Parathyroid adenoma (tissue), 2 donors: ENCODE results near the gene C16orf95.

Experiments
- H2AFZ ChIP-seq: fragments of 300-600 bp; sonication (generic); one replicate; pipeline ENCODE4 v1.7.0; 2017; ENCODE audit warnings: antibody characterized with exemption, mild to moderate bottlenecking
- H3K27ac ChIP-seq: fragments of 300-600 bp; sonication (generic); one replicate; pipeline ENCODE4 v1.7.0; 2017
- H3K27me3 ChIP-seq: fragments of 300-600 bp; sonication (generic); one replicate; pipeline ENCODE4 v1.7.0; 2017; ENCODE audit warnings: low read length; ENCODE audit not compliant: control insufficient read depth, insufficient read depth
- H3K36me3 ChIP-seq: fragments of 300-600 bp; sonication (generic); one replicate; pipeline ENCODE4 v1.7.0; 2017; ENCODE audit warnings: low read length; ENCODE audit not compliant: control insufficient read depth, insufficient read depth
- H3K4me1 ChIP-seq: fragments of 300-600 bp; sonication (generic); one replicate; pipeline ENCODE4 v1.7.0; 2017; ENCODE audit warnings: control low read depth
- H3K4me2 ChIP-seq: fragments of 300-600 bp; sonication (generic); one replicate; pipeline ENCODE4 v1.7.0; 2017; ENCODE audit warnings: low read length
- H3K4me3 ChIP-seq: fragments of 300-600 bp; sonication (generic); one replicate; pipeline ENCODE4 v1.7.0; 2017; ENCODE audit warnings: low read depth, low read length
- H3K79me2 ChIP-seq: fragments of 300-600 bp; sonication (generic); one replicate; pipeline ENCODE4 v1.7.0; 2017; ENCODE audit warnings: control low read depth
- H3K9ac ChIP-seq: fragments of 300-600 bp; sonication (generic); one replicate; pipeline ENCODE4 v1.7.0; 2017; ENCODE audit warnings: mild to moderate bottlenecking
- H3K9me3 ChIP-seq: fragments of 300-600 bp; sonication (generic); one replicate; pipeline ENCODE4 v1.7.0; 2017; ENCODE audit warnings: low read length; ENCODE audit not compliant: control insufficient read depth
- TF ChIP-seq, protein P1 (sequence below): fragments of 300-600 bp; sonication (generic); IDR thresholded peaks from one replicate; pipeline ENCODE4 v1.7.0; 2017; ENCODE audit warnings: antibody characterized with exemption, mild to moderate bottlenecking
- donor health status: primary hyperparathyroidism.

Gene C16orf95

DNA sequence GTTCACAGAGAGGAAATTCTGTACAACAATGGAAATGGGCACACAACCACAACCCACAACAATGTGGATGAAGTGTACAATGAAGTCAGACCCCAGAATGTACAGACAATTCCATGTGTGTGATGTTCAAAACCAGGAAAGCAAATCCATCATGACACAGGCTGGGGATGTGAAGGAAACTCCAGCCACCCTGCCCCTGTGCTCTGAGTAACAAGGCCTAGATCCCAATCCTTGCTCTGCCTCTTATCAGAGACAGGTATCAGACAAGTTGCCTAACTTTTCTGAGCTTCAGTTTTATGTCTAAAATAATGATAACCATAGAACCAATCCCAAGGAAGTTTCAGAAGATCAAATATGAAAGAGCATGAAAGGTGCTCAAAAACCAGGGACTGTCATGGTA is 1.8 kb upstream of the C16orf95 start:
- peaks cover 10% of the 10 kb centered on the region for H3K4me1 ChIP-seq
- H3K9me3 ChIP-seq, result no peaks in the 10 kb centered on the region
- no peak overlapping the region for H3K9ac ChIP-seq
- H3K4me3 ChIP-seq, result no peak overlapping the region
- H3K36me3 ChIP-seq, result no peaks in the 10 kb centered on the region
- no peaks in the 10 kb centered on the region for H3K27me3 ChIP-seq
- no peak overlapping the region for H3K27ac ChIP-seq
- TF ChIP-seq, protein P1, sequence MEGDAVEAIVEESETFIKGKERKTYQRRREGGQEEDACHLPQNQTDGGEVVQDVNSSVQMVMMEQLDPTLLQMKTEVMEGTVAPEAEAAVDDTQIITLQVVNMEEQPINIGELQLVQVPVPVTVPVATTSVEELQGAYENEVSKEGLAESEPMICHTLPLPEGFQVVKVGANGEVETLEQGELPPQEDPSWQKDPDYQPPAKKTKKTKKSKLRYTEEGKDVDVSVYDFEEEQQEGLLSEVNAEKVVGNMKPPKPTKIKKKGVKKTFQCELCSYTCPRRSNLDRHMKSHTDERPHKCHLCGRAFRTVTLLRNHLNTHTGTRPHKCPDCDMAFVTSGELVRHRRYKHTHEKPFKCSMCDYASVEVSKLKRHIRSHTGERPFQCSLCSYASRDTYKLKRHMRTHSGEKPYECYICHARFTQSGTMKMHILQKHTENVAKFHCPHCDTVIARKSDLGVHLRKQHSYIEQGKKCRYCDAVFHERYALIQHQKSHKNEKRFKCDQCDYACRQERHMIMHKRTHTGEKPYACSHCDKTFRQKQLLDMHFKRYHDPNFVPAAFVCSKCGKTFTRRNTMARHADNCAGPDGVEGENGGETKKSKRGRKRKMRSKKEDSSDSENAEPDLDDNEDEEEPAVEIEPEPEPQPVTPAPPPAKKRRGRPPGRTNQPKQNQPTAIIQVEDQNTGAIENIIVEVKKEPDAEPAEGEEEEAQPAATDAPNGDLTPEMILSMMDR, result no peak
- no peak overlapping the region for H3K4me2 ChIP-seq
- H3K79me2 ChIP-seq, result peaks cover 7% of the 10 kb centered on the region
- no peak overlapping the region for H2AFZ ChIP-seq

DNA sequence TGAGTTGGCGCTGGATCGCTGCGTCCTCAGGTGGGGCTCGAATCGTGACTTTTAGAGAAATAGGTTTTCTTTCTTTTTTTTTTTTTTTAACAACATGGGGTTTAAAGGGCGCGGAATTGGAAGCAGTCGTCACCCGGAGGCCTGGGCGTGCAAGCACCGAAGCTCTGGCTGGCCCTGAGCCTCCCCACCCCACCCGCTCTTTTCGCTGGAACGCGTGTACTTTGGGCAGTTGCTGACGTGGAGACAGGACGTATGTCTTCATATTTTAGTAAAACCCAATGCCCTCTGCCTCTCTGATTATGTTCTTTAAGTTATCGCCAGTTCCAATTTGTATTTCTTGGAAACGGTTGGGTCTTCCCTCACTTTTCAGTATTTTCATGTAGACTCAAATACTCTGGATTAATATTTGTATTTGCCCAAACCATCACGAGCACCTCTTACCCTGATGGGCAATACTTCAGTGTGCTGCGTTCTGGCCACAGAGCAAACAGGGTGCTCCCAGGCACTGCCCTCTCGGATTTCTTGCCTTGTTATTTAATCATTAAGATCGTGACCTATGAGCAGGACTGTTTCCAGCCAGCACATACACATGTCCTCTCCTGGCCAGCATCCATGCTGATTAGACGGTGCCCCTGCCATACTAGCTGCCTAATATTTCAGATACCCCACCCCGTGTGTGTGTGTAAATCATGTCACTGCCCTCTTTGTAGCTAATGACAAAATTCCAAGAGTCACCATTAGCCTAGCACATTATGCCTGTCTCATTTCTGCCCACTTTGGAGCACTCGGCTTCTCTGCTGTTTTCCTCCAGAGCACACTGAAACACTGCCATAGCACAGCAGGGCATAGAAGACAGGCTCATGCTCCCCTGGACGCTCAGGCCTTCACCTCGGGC is 805 bp upstream of the C16orf95 start:
- Histone ChIP-seq H3K36me3 (no peaks in the 10 kb centered on the region), H3K9ac (peak overlapping the region; percentile 77), H3K27me3 (no peaks in the 10 kb centered on the region), H2AFZ (peak overlapping the region; percentile 98), H3K27ac (peak overlapping the region; percentile 86), H3K9me3 (no peaks in the 10 kb centered on the region), H3K79me2 (no peaks in the 10 kb centered on the region), H3K4me3 (peak overlapping the region; percentile 96), H3K4me2 (peak overlapping the region; percentile 86), H3K4me1 (peaks cover 10% of the 10 kb centered on the region)
- TF ChIP-seq, protein P1, result no peak

DNA sequence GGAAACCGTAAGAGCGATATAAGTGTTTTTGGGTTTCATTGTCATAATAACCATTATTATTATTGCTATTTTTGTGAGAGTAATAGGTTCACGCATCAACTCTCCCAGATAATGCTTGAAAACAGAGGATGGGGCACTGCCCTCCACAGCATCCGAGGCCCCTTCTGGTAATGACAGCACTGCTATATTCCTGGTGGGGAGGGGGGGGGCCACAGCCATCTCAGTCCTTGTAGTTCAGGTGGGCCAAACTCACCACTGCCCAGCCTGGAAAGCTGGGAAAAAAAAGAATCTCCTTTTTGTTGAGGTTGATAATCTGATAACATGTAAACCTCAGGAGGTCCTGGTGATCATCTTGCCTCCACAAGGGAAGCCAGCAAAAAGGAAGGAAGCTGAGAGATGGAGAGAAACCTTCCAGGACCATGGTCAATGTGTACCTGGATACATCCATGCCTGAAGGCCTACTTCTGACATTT is 706 bp downstream of the C16orf95 start:
- TF ChIP-seq, protein P1, result no peak
- Histone ChIP-seq H3K79me2 (no peaks in the 10 kb centered on the region), H3K4me3 (peak overlapping the region; percentile 96), H2AFZ (peak overlapping the region; percentile 98), H3K4me1 (peaks cover 10% of the 10 kb centered on the region), H3K9ac (peak overlapping the region; percentile 77), H3K4me2 (peak overlapping the region; percentile 86), H3K27ac (peak overlapping the region; percentile 86), H3K27me3 (no peaks in the 10 kb centered on the region), H3K9me3 (no peaks in the 10 kb centered on the region), H3K36me3 (no peaks in the 10 kb centered on the region)

DNA sequence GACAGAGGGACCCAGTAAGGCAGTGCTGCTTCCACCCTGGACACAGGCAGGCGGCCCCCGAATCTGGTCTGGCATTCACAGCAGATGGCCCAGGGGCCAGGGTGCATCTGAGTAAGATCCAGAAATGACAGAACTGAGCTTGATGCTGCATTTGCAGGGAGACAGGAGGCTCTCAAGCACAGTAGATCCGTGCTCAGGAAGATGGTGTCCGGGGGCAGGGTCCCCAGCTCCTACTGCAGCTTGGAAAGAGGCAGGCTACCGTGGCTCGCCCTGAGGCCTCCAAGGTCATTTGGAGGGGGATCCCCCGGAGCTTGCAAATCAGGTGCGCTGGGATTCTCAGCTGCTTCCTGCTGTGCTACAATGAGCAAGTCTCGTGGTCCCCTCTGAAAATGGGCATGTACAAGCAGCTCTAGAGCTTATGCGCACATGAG is 2.2 kb downstream of the C16orf95 start:
- Histone ChIP-seq H3K4me1 (peaks cover 7% of the 10 kb centered on the region), H2AFZ (no peak overlapping the region), H3K9me3 (no peaks in the 10 kb centered on the region), H3K27me3 (no peaks in the 10 kb centered on the region), H3K36me3 (no peaks in the 10 kb centered on the region), H3K4me2 (no peak overlapping the region), H3K4me3 (no peak overlapping the region), H3K79me2 (no peaks in the 10 kb centered on the region), H3K27ac (no peak overlapping the region), H3K9ac (no peak overlapping the region)
- TF ChIP-seq, protein P1, result no peak
